H1 (cell line): Measurements from ENCODE around the gene RAPGEF5. TPM values are rescaled to one million over a fixed set of nuclear protein-coding genes. Genes with fewer than 3 reads are reported as not detected.

ENCODE experiments used
- CTCF ChIA-PET: fragments of 300-600 bp; sonication (Branson Sonifier 250); formaldehyde crosslinking; loops from one replicate; lab custom pipeline; 2021; ENCODE audit not compliant: partially characterized antibody; lab: Charles Lee
- POLR2A ChIA-PET: fragments of 300-600 bp; sonication (Branson Sonifier 250); formaldehyde crosslinking; loops from one replicate; lab custom pipeline; 2021; ENCODE audit warnings: inconsistent platforms; ENCODE audit not compliant: partially characterized antibody; lab: Charles Lee
- DNase-seq, 2 experiments: peaks; one replicate each; pipeline versions ENCODE4 v3.0.0 to v3.0.0-alpha.2; 2010 to 2022; ENCODE audit warnings: low spot score in 2 of 2, low read depth in 1 of 2, mixed read lengths in 1 of 2
- FAIRE-seq: peaks from 2 replicates; lab custom pipeline; 2011; peaks lifted over from hg19 to GRCh38; lab: Jason Lieb, UNC
- H2AFZ ChIP-seq: 2 replicates; pipeline ENCODE4 v1.8.1; 2012; ENCODE audit warnings: low read length, inconsistent platforms
- H2AK5ac ChIP-seq: 2 replicates; pipeline ENCODE4 v1.6.1; 2013; ENCODE audit warnings: low read depth, low read length
- H2BK120ac ChIP-seq: replicated peaks from 2 replicates; pipeline ENCODE3; 2013; ENCODE audit warnings: low read depth, low read length, inconsistent platforms
- H2BK12ac ChIP-seq: 2 replicates; pipeline ENCODE4 v1.6.1; 2013; ENCODE audit warnings: low read depth, low read length
- H2BK15ac ChIP-seq: 2 replicates; pipeline ENCODE4 v1.6.1; 2013; ENCODE audit warnings: low read length
- H2BK20ac ChIP-seq: 2 replicates; pipeline ENCODE4 v1.6.1; 2013; ENCODE audit warnings: low read length
- H2BK5ac ChIP-seq: 2 replicates; pipeline ENCODE4 v1.6.1; 2013; ENCODE audit warnings: low read depth, low read length
- H3K14ac ChIP-seq: 2 replicates; pipeline ENCODE4 v1.6.1; 2013; ENCODE audit warnings: inconsistent platforms; ENCODE audit not compliant: insufficient read length
- H3K18ac ChIP-seq: 2 replicates; pipeline ENCODE4 v1.6.1; 2013; ENCODE audit warnings: low read length; ENCODE audit errors: extremely low read depth
- H3K23ac ChIP-seq: 2 replicates; pipeline ENCODE4 v1.6.1; 2013; ENCODE audit warnings: inconsistent platforms; ENCODE audit not compliant: insufficient read length
- H3K23me2 ChIP-seq: 2 replicates; pipeline ENCODE4 v1.6.1; 2013; ENCODE audit warnings: low read depth, low read length
- H3K27ac ChIP-seq: 2 replicates; pipeline ENCODE4 v1.6.1; 2011; ENCODE audit warnings: low read depth, low read length, inconsistent platforms
- H3K27me3 ChIP-seq, 4 experiments: replicated peaks in 1 of 4; 1 replicate in 1 of 4; 2 replicates in 3 of 4; pipeline versions ENCODE4 v1.6.1 to v1.8.1; 2011 to 2013; ENCODE audit warnings: low read length in 3 of 4, mild to moderate bottlenecking in 3 of 4, inconsistent platforms in 2 of 4, mixed read lengths in 2 of 4, moderate library complexity in 1 of 4; ENCODE audit not compliant: control insufficient read depth in 3 of 4, insufficient read depth in 3 of 4; ENCODE audit errors: extremely low read depth in 1 of 4
- H3K36me3 ChIP-seq, 4 experiments: 2 replicates each; pipeline versions ENCODE4 v1.6.1 to v1.8.1; 2011 to 2013; ENCODE audit warnings: mild to moderate bottlenecking in 4 of 4, low read length in 3 of 4, moderate library complexity in 2 of 4, control low read depth in 1 of 4, inconsistent platforms in 1 of 4; ENCODE audit not compliant: insufficient read depth in 4 of 4, control insufficient read depth in 2 of 4
- H3K4ac ChIP-seq: replicated peaks from 2 replicates; pipeline ENCODE3; 2013; ENCODE audit warnings: low read length, low read depth, mixed read lengths, inconsistent platforms; ENCODE audit not compliant: insufficient read length
- H3K4me1 ChIP-seq, 4 experiments: replicated peaks in 1 of 4; 1 replicate in 1 of 4; 2 replicates in 3 of 4; pipeline versions ENCODE4 v1.6.1 to v1.8.1; 2011 to 2013; ENCODE audit warnings: low read length in 3 of 4, inconsistent platforms in 2 of 4, mixed read lengths in 1 of 4; ENCODE audit not compliant: insufficient read depth in 4 of 4, control insufficient read depth in 3 of 4
- H3K4me2 ChIP-seq, 2 experiments: 2 replicates each; pipeline versions ENCODE4 v1.6.1 to v1.8.1; 2011 to 2013; ENCODE audit warnings: low read depth in 2 of 2, low read length in 2 of 2, control low read depth in 1 of 2, inconsistent platforms in 1 of 2, mild to moderate bottlenecking in 1 of 2; ENCODE audit not compliant: insufficient read depth in 1 of 2
- H3K4me3 ChIP-seq, 4 experiments: fragments of 200-600, 300-600 bp in 1 of 4; sonication (generic), shearing (Covaris generic), sonication (Bioruptor Twin) in 1 of 4; 2 replicates each; pipeline versions ENCODE4 v1.5.1 to v1.8.1; 2011 to 2016; ENCODE audit warnings: low read length in 4 of 4, low read depth in 3 of 4, control low read depth in 2 of 4, inconsistent platforms in 2 of 4, mild to moderate bottlenecking in 2 of 4, mixed read lengths in 1 of 4, moderate library complexity in 1 of 4; ENCODE audit not compliant: insufficient read depth in 2 of 4; ENCODE audit errors: extremely low read depth in 1 of 4
- H3K56ac ChIP-seq: replicated peaks from 2 replicates; pipeline ENCODE3; 2013; ENCODE audit warnings: low read depth, mild to moderate bottlenecking, mixed read lengths, low read length, inconsistent platforms; ENCODE audit not compliant: insufficient read length
- H3K79me1 ChIP-seq: 2 replicates; pipeline ENCODE4 v1.6.1; 2013; ENCODE audit warnings: low read depth, low read length, control low read depth
- H3K79me2 ChIP-seq, 2 experiments: 2 replicates each; pipeline versions ENCODE4 v1.6.1 to v1.8.1; 2012 to 2013; ENCODE audit warnings: low read length in 2 of 2, mild to moderate bottlenecking in 2 of 2, inconsistent platforms in 1 of 2; ENCODE audit not compliant: insufficient read depth in 2 of 2, control insufficient read depth in 1 of 2
- H3K9ac ChIP-seq, 4 experiments: replicated peaks in 1 of 4; 1 replicate in 1 of 4; 2 replicates in 3 of 4; pipeline versions ENCODE4 v1.6.1 to v1.8.1; 2011 to 2013; ENCODE audit warnings: low read depth in 3 of 4, low read length in 3 of 4, control low read depth in 2 of 4, mild to moderate bottlenecking in 2 of 4, moderate library complexity in 2 of 4, inconsistent platforms in 1 of 4; ENCODE audit errors: extremely low read depth in 1 of 4
- H3K9me3 ChIP-seq, 2 experiments: 2 replicates each; pipeline versions ENCODE4 v1.6.1 to v1.8.1; 2012 to 2013; ENCODE audit warnings: mild to moderate bottlenecking in 2 of 2, moderate library complexity in 2 of 2, control low read depth in 1 of 2, inconsistent platforms in 1 of 2, low read depth in 1 of 2, low read length in 1 of 2, mixed read lengths in 1 of 2; ENCODE audit not compliant: insufficient read depth in 2 of 2
- H4K20me1 ChIP-seq, 2 experiments: replicated peaks in 1 of 2; 2 replicates each; pipeline versions ENCODE3 to v1.8.1; 2011 to 2013; ENCODE audit warnings: inconsistent platforms in 2 of 2, low read length in 2 of 2, mild to moderate bottlenecking in 1 of 2; ENCODE audit not compliant: insufficient read depth in 2 of 2, control insufficient read depth in 1 of 2
- H4K5ac ChIP-seq: 2 replicates; pipeline ENCODE4 v1.6.1; 2013; ENCODE audit warnings: low read length, low read depth, mixed read lengths, inconsistent platforms; ENCODE audit not compliant: insufficient read length
- H4K8ac ChIP-seq: 2 replicates; pipeline ENCODE4 v1.8.0; 2013; ENCODE audit warnings: mild to moderate bottlenecking, moderate library complexity, low read length, inconsistent platforms; ENCODE audit not compliant: insufficient read depth; ENCODE audit errors: extremely low read depth
- H4K91ac ChIP-seq: replicated peaks from 2 replicates; pipeline ENCODE3; 2013; ENCODE audit warnings: low read length, mixed read lengths, inconsistent platforms; ENCODE audit not compliant: insufficient read length
- ASH2L ChIP-seq: fragments of 200-600, 300-600 bp; sonication (generic); IDR thresholded peaks from one replicate; pipeline ENCODE4 v1.7.1; 2017; ENCODE audit warnings: low read length
- CREB1 ChIP-seq: IDR thresholded peaks from 2 replicates; pipeline ENCODE4 v1.6.1; 2012; ENCODE audit warnings: inconsistent platforms
- WGBS, 2 experiments: shearing (Covaris generic) in 1 of 2; methylation state at CpG; one replicate each; pipeline versions ENCODE4 v1.1.6 to v1.1.7; 2013 to 2015; ENCODE audit warnings: low lambda C conversion rate in 2 of 2, mixed read lengths in 2 of 2, inconsistent platforms in 1 of 2, low coverage in 1 of 2, missing lambda C conversion rate in 1 of 2; ENCODE audit not compliant: insufficient replicate concordance in 2 of 2, insufficient coverage in 1 of 2, insufficient read length in 1 of 2; ENCODE audit errors: extremely low coverage in 1 of 2, missing lambda C conversion rate in 1 of 2; 5-methylcytosine and 5-hydroxymethylcytosine counted together
- polyA plus RNA-seq, 7 experiments: library from polyadenylated mRNA; depleted of rRNA in 3 of 7; stranded (reverse) in 5 of 7; unstranded in 2 of 7; fragments of >200 nt in 5 of 7; fragments of 200-250 nt in 2 of 7; gene quantifications; 1 replicate in 5 of 7; 2 replicates in 1 of 7; 4 replicates in 1 of 7; pipeline versions ENCODE4 v1.2.1 to v1.2.3, GENCODE V29; 2011 to 2013; ENCODE audit warnings: missing spikeins in 2 of 7, mixed read lengths in 2 of 7
- small RNA-seq: library from polyadenylated mRNA; stranded (forward); fragments of <200 nt; extraction: miRNeasy Mini kit (QIAGEN cat#:217004); gene quantifications from one replicate; pipeline ENCODE3, GENCODE V24; 2013; ENCODE audit not compliant: insufficient read depth
- total RNA-seq: library from RNA; stranded (reverse); fragmentation: NEBNext Ultra II Directional; extraction: Animal tissue kit (Norgen Biotek cat#: 25700); gene quantifications from 2 replicates; pipeline ENCODE4 v1.2.1, GENCODE V29; 2021

The RAPGEF5 gene
- total and polyA plus RNA-seq, 2 of the 8 experiments (the other 6 are each of a cell fraction or from before 2014, with no cell fraction given): 4.4 to 22.9 TPM

- no peaks in the 10 kb centered on the region for H3K23me2 ChIP-seq
- no peak overlapping the region for H2AK5ac ChIP-seq
- no peak overlapping the region for H3K27ac ChIP-seq
- no peaks in the 10 kb centered on the region for H3K9me3 ChIP-seq
- no peak for FAIRE-seq
- no peaks in the 10 kb centered on the region for H3K4me1 ChIP-seq
- no peaks in the 10 kb centered on the region for H3K79me2 ChIP-seq
- POLR2A ChIA-PET: no interaction called here
- H3K9ac ChIP-seq: no peak overlapping the region
- no peak overlapping the region for H2BK5ac ChIP-seq
- no peak overlapping the region; the same call in 1 of the 2 replicates for H3K18ac ChIP-seq
- CTCF ChIA-PET: interaction anchor here (0.5 to 2.0 kb wide), 6 partner anchors 8 to 1473 kb away, joined by 3 to 14 read pairs (median 4); no protein-coding TSS in a partner anchor
- no peak overlapping the region for H2BK20ac ChIP-seq
- H3K79me1 ChIP-seq: no peaks in the 10 kb centered on the region
- no peak overlapping the region for H2BK15ac ChIP-seq
- H3K14ac ChIP-seq: no peak overlapping the region
- H2BK120ac ChIP-seq: no peak overlapping the region
- no peak overlapping the region for H2BK12ac ChIP-seq
- no peak for DNase-seq
- 91% methylated on average over 3 of the region's 3 CpGs; no CpG with 5 or more reads in 1 of the 2 experiments for WGBS, 2 experiments
- no peak overlapping the region for H4K5ac ChIP-seq
- no peaks in the 10 kb centered on the region for H3K27me3 ChIP-seq
- H3K4ac ChIP-seq: no peak overlapping the region
- H3K23ac ChIP-seq: no peak overlapping the region
- H3K4me2 ChIP-seq: no peak overlapping the region
- no peak overlapping the region for H4K8ac ChIP-seq
- H4K20me1 ChIP-seq: no peaks in the 10 kb centered on the region
- TF ChIP-seq ASH2L (no peak), CREB1 (no peak)
- H2AFZ ChIP-seq: no peak overlapping the region
- no peak overlapping the region for H3K4me3 ChIP-seq
- no peak overlapping the region for H4K91ac ChIP-seq
- H3K36me3 ChIP-seq: no peaks in the 10 kb centered on the region
- H3K56ac ChIP-seq: no peak overlapping the region
Measured at GRCh38 chr7:22074897-22075296, 282.1 kb downstream of the RAPGEF5 start.

Small RNAs within 50 kb of the gene (small RNA-seq; reads per million reads assigned to genes)
- not detected for gene RNA5SP227

Other genes with a start within 250 kb of the RAPGEF5 start
- gene STEAP1B, start 143.0 kb upstream of the RAPGEF5 start, total RNA-seq: 8.6 and 8.7 TPM in 2 replicates
- gene STEAP1B, start 143.0 kb upstream of the RAPGEF5 start, polyA plus RNA-seq (2011; rRNA removed): 3.8 and 5.4 TPM in 2 replicates